ENCODE measurements around the gene ELAVL1. TPM values are rescaled to one million over a fixed set of nuclear protein-coding genes. Genes with fewer than 3 reads are reported as not detected.

ELAVL1 gene
- total RNA-seq, 6 experiments from 2014 or later: 105 to 127 (median 115) TPM

GRCh38 chr19:7944177-7944761 is 61.2 kb downstream of the ELAVL1 start:
- peak; percentile 85 for DNase-seq
- Mint-ChIP-seq H3K4me1 (ENCODE audit: low read depth) (peaks cover 24% of the 10 kb centered on the region), H3K4me3 (peak overlapping the region; percentile 97), H3K36me3 (ENCODE audit: low read depth) (peaks cover 8% of the 10 kb centered on the region; the same call in 1 of the 2 replicates), H3K27me3 (ENCODE audit: insufficient read depth) (peaks cover 6% of the 10 kb centered on the region; the same call in 1 of the 2 replicates), H3K27ac (peak overlapping the region; percentile 98), H3K9me3 (no peaks in the 10 kb centered on the region)
- peak; percentile 98 for TF ChIP-seq CTCF (IDR thresholded peaks at IDR 0.05)

GRCh38 chr19:7943444-7944176 is 61.8 kb downstream of the ELAVL1 start, which contains the start of gene TIMM44:
TSS of gene TIMM44 (minus strand) at chr19:7943666. CDS start at chr19:7943651, 15 bp downstream.
- TF ChIP-seq CTCF (IDR thresholded peaks at IDR 0.05): no peak
- peak; percentile 99 for DNase-seq
- Mint-ChIP-seq H3K27ac (peak within 1 kb of the TSS; percentile 98), H3K4me1 (ENCODE audit: low read depth) (peaks cover 24% of the 10 kb centered on the region), H3K4me3 (peak within 1 kb of the TSS; percentile 97), H3K27me3 (ENCODE audit: insufficient read depth) (peaks cover 6% of the 10 kb centered on the region; the same call in 1 of the 2 replicates), H3K36me3 (ENCODE audit: low read depth) (peaks cover 13% of the 10 kb centered on the region; the same call in 1 of the 2 replicates), H3K9me3 (no peaks in the 10 kb centered on the region)

- peaks cover 6% of the 10 kb centered on the region; the same call in 1 of the 2 replicates for H3K27me3 Mint-ChIP-seq (ENCODE audit: insufficient read depth)
- H3K4me1 Mint-ChIP-seq (ENCODE audit: low read depth): peaks cover 24% of the 10 kb centered on the region
- TF ChIP-seq CTCF (IDR thresholded peaks at IDR 0.05): no peak
- H3K4me3 Mint-ChIP-seq: peak overlapping the region; percentile 97
- DNase-seq: no peak
- no peaks in the 10 kb centered on the region for H3K9me3 Mint-ChIP-seq
- peak overlapping the region; percentile 98 for H3K27ac Mint-ChIP-seq
- peaks cover 13% of the 10 kb centered on the region; the same call in 1 of the 2 replicates for H3K36me3 Mint-ChIP-seq (ENCODE audit: low read depth)
Observed at GRCh38 chr19:7942981-7943443, 62.4 kb downstream of the ELAVL1 start.

- Mint-ChIP-seq H3K27ac (no peak overlapping the region), H3K36me3 (ENCODE audit: low read depth) (peaks cover 13% of the 10 kb centered on the region; the same call in 1 of the 2 replicates), H3K27me3 (ENCODE audit: insufficient read depth) (peaks cover 6% of the 10 kb centered on the region; the same call in 1 of the 2 replicates), H3K9me3 (no peaks in the 10 kb centered on the region), H3K4me3 (peak overlapping the region; percentile 97), H3K4me1 (ENCODE audit: low read depth) (peaks cover 24% of the 10 kb centered on the region)
- DNase-seq: no peak
- no peak for TF ChIP-seq CTCF (IDR thresholded peaks at IDR 0.05)
Observed at GRCh38 chr19:7941895-7942596, 63.4 kb downstream of the ELAVL1 start.

GRCh38 chr19:7940841-7941240 is 64.6 kb downstream of the ELAVL1 start:
- H3K4me3 Mint-ChIP-seq: peak overlapping the region; percentile 23; the same call in 1 of the 2 replicates
- peaks cover 13% of the 10 kb centered on the region for H3K36me3 Mint-ChIP-seq (ENCODE audit: low read depth)
- H3K27ac Mint-ChIP-seq: 0 out of 2 replicates have a peak overlapping the region, but pooled peaks have one; percentile 13
- peaks cover 6% of the 10 kb centered on the region; the same call in 1 of the 2 replicates for H3K27me3 Mint-ChIP-seq (ENCODE audit: insufficient read depth)
- no peaks in the 10 kb centered on the region for H3K9me3 Mint-ChIP-seq
- no peak for DNase-seq
- TF ChIP-seq CTCF (IDR thresholded peaks at IDR 0.05): no peak
- peaks cover 24% of the 10 kb centered on the region for H3K4me1 Mint-ChIP-seq (ENCODE audit: low read depth)
